HL-60 (cell line): ENCODE measurements around the gene CCDC182.

Experiments used
- GABPA ChIP-seq: IDR thresholded peaks from 2 replicates; pipeline ENCODE4 v1.6.1; 2012; ENCODE audit warnings: low read depth
- TF ChIP-seq, protein P1 (sequence below): IDR thresholded peaks from one replicate; pipeline ENCODE4 v1.5.1; 2011; ENCODE audit warnings: low read length, control low read depth, inconsistent platforms; ENCODE audit not compliant: insufficient read depth

DNA sequence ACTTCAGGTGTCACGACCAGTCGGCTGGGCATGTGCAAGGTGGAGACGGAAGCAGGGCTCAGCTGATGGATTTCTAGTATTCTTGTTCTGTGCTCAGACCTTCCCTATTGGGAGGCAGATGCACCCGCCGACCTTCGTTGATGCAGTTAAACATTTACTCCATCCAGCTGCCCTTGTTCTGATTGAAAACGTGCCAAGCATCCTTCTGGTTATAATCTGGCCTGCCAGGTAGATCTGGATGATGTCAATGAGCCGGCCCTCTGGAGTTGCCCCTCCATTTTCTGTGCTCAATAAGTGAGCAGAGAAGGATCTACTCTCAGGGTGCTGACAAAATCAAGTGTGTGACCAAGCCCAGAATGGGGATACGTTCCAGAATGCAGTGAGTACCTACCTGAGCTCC, 38.3 kb downstream of the CCDC182 start:
- TF ChIP-seq, protein P1, sequence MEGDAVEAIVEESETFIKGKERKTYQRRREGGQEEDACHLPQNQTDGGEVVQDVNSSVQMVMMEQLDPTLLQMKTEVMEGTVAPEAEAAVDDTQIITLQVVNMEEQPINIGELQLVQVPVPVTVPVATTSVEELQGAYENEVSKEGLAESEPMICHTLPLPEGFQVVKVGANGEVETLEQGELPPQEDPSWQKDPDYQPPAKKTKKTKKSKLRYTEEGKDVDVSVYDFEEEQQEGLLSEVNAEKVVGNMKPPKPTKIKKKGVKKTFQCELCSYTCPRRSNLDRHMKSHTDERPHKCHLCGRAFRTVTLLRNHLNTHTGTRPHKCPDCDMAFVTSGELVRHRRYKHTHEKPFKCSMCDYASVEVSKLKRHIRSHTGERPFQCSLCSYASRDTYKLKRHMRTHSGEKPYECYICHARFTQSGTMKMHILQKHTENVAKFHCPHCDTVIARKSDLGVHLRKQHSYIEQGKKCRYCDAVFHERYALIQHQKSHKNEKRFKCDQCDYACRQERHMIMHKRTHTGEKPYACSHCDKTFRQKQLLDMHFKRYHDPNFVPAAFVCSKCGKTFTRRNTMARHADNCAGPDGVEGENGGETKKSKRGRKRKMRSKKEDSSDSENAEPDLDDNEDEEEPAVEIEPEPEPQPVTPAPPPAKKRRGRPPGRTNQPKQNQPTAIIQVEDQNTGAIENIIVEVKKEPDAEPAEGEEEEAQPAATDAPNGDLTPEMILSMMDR, result no peak
- no peak for TF ChIP-seq GABPA
